Mesothelial cell of epicardium (in vitro differentiated cells): Measurements from ENCODE around the gene ACLY. TPM values are rescaled to one million over a fixed set of nuclear protein-coding genes. Genes with fewer than 3 reads are reported as not detected.

ENCODE experiments used
- DNase-seq, 2 experiments: peaks; one replicate each; pipeline ENCODE4 v3.0.0; 2021; ENCODE audit warnings: low spot score in 2 of 2; ENCODE audit not compliant: unreplicated experiment in 2 of 2
- H3K27ac Mint-ChIP-seq: 2 replicates; pipeline ENCODE4 v1.8.0; 2021; ENCODE audit warnings: mixed read lengths
- H3K27me3 Mint-ChIP-seq: 2 replicates; pipeline ENCODE4 v1.8.0; 2021; ENCODE audit warnings: low read depth, mixed read lengths
- H3K36me3 Mint-ChIP-seq: 2 replicates; pipeline ENCODE4 v1.8.0; 2021; ENCODE audit warnings: mixed read lengths
- H3K4me1 Mint-ChIP-seq: 2 replicates; pipeline ENCODE4 v1.8.0; 2021; ENCODE audit warnings: mixed read lengths
- H3K4me3 Mint-ChIP-seq: 2 replicates; pipeline ENCODE4 v1.8.0; 2021; ENCODE audit warnings: mild to moderate bottlenecking, moderate library complexity, mixed read lengths
- H3K9me3 Mint-ChIP-seq: 2 replicates; pipeline ENCODE4 v1.8.0; 2021; ENCODE audit warnings: mixed read lengths
- total RNA-seq: library from RNA; stranded (reverse); gene quantifications from 3 replicates; pipeline ENCODE4 v1.2.1, GENCODE V29; 2021
- TF ChIP-seq, protein P1 (sequence below): fragments of 200-600 bp; sonication (generic); IDR thresholded peaks from one replicate; pipeline ENCODE4 v1.5.0; 2021; ENCODE audit warnings: antibody characterized with exemption; ENCODE audit not compliant: unreplicated experiment

Gene ACLY
- total RNA-seq, 1 donor from 2014 or later = 133 TPM

DNA sequence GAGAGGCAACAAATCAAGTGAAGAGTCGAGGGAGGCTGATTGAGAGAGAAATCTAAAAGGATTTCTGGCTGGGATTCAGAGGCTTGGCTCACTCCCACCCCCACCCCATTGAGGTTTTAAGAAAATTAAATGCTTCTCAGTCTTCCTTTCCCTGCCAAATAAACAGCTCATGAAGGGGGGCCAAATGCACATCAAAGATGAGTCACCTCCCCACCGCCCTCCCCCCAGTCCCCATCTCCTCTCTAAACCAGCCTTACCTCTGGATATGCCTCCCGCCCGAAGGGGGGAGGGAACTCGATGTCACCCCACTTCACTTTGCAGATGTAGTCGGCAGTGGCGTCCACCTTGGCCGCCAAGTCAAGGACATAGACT, 11.6 kb downstream of the ACLY start:
- Mint-ChIP-seq H3K4me1 (peaks cover 8% of the 10 kb centered on the region), H3K27ac (peak overlapping the region; percentile 83), H3K27me3 (no peaks in the 10 kb centered on the region), H3K9me3 (no peaks in the 10 kb centered on the region), H3K36me3 (peaks cover 39% of the 10 kb centered on the region), H3K4me3 (no peak overlapping the region)
- DNase-seq = no peak
- TF ChIP-seq, protein P1, sequence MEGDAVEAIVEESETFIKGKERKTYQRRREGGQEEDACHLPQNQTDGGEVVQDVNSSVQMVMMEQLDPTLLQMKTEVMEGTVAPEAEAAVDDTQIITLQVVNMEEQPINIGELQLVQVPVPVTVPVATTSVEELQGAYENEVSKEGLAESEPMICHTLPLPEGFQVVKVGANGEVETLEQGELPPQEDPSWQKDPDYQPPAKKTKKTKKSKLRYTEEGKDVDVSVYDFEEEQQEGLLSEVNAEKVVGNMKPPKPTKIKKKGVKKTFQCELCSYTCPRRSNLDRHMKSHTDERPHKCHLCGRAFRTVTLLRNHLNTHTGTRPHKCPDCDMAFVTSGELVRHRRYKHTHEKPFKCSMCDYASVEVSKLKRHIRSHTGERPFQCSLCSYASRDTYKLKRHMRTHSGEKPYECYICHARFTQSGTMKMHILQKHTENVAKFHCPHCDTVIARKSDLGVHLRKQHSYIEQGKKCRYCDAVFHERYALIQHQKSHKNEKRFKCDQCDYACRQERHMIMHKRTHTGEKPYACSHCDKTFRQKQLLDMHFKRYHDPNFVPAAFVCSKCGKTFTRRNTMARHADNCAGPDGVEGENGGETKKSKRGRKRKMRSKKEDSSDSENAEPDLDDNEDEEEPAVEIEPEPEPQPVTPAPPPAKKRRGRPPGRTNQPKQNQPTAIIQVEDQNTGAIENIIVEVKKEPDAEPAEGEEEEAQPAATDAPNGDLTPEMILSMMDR = no peak

DNA sequence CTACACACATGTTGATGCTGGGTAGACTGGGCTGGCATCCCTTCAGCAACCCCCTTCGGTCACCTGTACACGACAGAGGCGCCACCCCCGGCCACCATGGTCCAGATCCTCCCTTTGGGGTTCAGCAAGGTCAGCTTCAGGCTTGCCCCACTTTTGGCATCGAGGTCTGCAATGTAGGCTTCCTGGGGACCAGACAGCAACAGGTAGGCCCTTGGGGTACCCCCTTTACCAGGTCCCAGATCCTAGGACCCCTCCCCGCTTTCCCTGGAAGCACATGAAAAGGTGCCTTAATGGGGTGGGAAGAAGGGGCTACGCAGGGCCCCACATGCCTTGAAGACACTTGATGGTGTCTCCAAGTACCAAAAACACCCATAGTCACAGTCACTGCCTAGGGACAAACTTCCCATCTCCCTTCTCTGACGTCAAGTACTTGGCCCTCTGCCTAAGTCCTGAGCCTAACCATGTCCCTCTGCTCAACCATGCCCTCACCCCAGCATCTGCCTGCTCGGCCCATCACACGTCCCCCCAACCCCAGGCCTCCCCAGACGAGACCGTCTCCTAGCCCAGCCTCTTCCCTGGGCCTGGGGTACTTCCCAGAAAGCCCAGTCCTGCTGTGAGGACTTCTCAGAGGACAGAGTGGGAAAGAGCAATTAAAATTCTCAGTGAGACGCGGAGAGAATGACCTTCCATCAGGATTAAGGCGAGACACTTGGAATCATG, 12.1 kb downstream of the ACLY start:
- H3K9me3 Mint-ChIP-seq = no peaks in the 10 kb centered on the region
- TF ChIP-seq, protein P1 = no peak
- no peak overlapping the region for H3K4me3 Mint-ChIP-seq
- H3K27me3 Mint-ChIP-seq = no peaks in the 10 kb centered on the region
- peak overlapping the region; percentile 72 for H3K27ac Mint-ChIP-seq
- DNase-seq = no peak
- H3K4me1 Mint-ChIP-seq = peaks cover 8% of the 10 kb centered on the region
- H3K36me3 Mint-ChIP-seq = peaks cover 42% of the 10 kb centered on the region

DNA sequence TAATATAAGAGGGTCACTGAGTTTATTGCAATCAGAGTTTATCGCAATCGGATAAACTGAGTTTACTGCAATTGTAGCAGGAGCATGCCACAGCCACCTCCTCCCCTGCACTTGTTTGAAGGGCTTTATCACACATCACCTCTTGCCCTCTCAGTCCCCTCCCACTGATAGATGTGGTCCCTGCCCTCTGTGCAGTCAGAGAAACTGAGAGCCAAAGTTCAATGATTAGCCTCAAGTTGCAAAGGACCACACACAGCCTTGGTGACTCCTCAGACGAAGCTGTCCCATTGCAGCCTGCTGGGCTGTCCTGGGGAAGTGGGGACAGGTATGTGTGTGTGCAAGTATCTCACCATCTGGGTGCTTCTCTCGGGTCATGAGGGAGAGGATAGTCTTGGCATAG, 13.6 kb downstream of the ACLY start:
- TF ChIP-seq, protein P1 = no peak
- H3K9me3 Mint-ChIP-seq = no peaks in the 10 kb centered on the region
- H3K36me3 Mint-ChIP-seq = peaks cover 53% of the 10 kb centered on the region
- no peak overlapping the region for H3K27ac Mint-ChIP-seq
- H3K27me3 Mint-ChIP-seq = no peaks in the 10 kb centered on the region
- no peak overlapping the region for H3K4me3 Mint-ChIP-seq
- peaks cover 8% of the 10 kb centered on the region for H3K4me1 Mint-ChIP-seq
- no peak for DNase-seq

DNA sequence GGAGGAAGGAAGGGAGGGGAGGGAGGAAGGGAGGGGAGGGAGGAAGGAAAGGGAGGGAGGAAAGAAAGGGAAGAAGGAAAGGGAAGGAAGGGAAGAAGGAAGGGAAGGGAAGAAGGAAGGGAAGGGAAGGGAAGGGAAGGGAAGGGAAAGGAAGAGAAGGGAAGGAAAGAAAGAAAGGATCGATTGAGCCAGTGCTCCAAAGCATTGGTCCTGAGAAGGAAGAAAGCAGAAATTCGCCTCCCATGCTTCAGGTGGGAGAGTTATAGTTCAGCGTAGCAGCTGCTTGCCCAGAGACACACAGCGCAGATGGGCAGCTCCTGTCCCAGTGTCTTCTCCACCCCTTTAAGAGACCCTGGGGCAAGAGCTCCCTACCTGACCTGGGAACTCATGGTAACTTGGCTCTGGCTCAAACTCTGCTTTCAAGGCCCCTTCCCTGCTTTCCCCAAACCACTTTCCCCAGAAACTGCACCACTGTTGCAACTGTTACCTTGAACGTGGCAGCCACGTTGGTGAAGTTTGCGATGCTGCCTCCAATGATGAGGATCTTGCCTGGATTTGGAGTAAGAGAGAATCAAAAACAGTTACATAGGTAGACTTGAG, 14.4 kb downstream of the ACLY start:
- TF ChIP-seq, protein P1 = no peak
- H3K9me3 Mint-ChIP-seq = no peaks in the 10 kb centered on the region
- no peaks in the 10 kb centered on the region for H3K27me3 Mint-ChIP-seq
- H3K4me1 Mint-ChIP-seq = peaks cover 8% of the 10 kb centered on the region
- H3K4me3 Mint-ChIP-seq = no peak overlapping the region
- DNase-seq = no peak
- peaks cover 44% of the 10 kb centered on the region for H3K36me3 Mint-ChIP-seq
- H3K27ac Mint-ChIP-seq = no peak overlapping the region

DNA sequence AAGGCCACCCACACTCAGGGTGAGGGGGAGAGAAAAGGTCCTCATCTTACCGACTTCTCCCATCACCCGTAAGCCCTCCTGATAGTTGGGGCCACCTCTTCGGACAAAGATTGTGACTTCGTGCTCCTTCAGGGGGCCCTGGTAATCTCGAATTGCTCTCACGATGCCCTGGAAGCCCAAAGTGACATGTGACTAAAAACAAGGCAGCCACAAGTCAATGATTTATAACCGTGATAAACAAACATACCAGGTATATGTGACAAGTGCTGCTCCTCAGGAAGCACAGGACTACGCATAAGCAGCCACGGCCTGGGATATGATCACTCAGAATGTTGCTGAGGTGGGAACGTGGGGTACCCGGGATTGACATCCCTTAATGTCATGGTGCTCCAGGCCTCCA, 17.1 kb downstream of the ACLY start:
- TF ChIP-seq, protein P1 = no peak
- no peak for DNase-seq
- no peak overlapping the region for H3K4me3 Mint-ChIP-seq
- H3K36me3 Mint-ChIP-seq = peaks cover 47% of the 10 kb centered on the region
- no peaks in the 10 kb centered on the region for H3K27me3 Mint-ChIP-seq
- H3K27ac Mint-ChIP-seq = no peak overlapping the region
- H3K9me3 Mint-ChIP-seq = no peaks in the 10 kb centered on the region
- H3K4me1 Mint-ChIP-seq = peaks cover under 1% of the 10 kb centered on the region
